GM12872 (cell line): ENCODE results near the gene LTBP1.

Experiments
- CTCF ChIP-seq: IDR thresholded peaks from 3 replicates; pipeline ENCODE4 v1.5.1; 2011; ENCODE audit warnings: low read depth, mild to moderate bottlenecking, low read length, moderate library complexity; ENCODE audit not compliant: insufficient read depth

The LTBP1 gene

GRCh38 chr2:33425161-33425560, 478.4 kb downstream of the LTBP1 start:
- no peak for TF ChIP-seq CTCF

- no peak for TF ChIP-seq CTCF
Observed at GRCh38 chr2:33425586-33426031, 478.9 kb downstream of the LTBP1 start.

- no peak for TF ChIP-seq CTCF
Observed at GRCh38 chr2:33426666-33427231, 480.0 kb downstream of the LTBP1 start.

- TF ChIP-seq CTCF, result no peak
Observed at GRCh38 chr2:33430077-33430476, 483.3 kb downstream of the LTBP1 start.

GRCh38 chr2:33430856-33431255, 484.1 kb downstream of the LTBP1 start:
- no peak for TF ChIP-seq CTCF

- no peak for TF ChIP-seq CTCF
Observed at GRCh38 chr2:33432871-33433270, 486.1 kb downstream of the LTBP1 start.

- no peak for TF ChIP-seq CTCF
Observed at GRCh38 chr2:33433279-33434235, 486.8 kb downstream of the LTBP1 start.
